HG03039 (cell line): ENCODE measurements around the gene CRYBG1.
A peak's percentile ranks its signal among the peaks of the same experiment; 100 is the strongest.

ENCODE experiments used
- ATAC-seq: cut with Tn5 transposase; IDR thresholded peaks from one replicate; pipeline ENCODE4 v1.9.1; 2021; ENCODE audit warnings: mild to moderate bottlenecking, moderate library complexity; ENCODE audit not compliant: unreplicated experiment

The CRYBG1 gene, protein sequence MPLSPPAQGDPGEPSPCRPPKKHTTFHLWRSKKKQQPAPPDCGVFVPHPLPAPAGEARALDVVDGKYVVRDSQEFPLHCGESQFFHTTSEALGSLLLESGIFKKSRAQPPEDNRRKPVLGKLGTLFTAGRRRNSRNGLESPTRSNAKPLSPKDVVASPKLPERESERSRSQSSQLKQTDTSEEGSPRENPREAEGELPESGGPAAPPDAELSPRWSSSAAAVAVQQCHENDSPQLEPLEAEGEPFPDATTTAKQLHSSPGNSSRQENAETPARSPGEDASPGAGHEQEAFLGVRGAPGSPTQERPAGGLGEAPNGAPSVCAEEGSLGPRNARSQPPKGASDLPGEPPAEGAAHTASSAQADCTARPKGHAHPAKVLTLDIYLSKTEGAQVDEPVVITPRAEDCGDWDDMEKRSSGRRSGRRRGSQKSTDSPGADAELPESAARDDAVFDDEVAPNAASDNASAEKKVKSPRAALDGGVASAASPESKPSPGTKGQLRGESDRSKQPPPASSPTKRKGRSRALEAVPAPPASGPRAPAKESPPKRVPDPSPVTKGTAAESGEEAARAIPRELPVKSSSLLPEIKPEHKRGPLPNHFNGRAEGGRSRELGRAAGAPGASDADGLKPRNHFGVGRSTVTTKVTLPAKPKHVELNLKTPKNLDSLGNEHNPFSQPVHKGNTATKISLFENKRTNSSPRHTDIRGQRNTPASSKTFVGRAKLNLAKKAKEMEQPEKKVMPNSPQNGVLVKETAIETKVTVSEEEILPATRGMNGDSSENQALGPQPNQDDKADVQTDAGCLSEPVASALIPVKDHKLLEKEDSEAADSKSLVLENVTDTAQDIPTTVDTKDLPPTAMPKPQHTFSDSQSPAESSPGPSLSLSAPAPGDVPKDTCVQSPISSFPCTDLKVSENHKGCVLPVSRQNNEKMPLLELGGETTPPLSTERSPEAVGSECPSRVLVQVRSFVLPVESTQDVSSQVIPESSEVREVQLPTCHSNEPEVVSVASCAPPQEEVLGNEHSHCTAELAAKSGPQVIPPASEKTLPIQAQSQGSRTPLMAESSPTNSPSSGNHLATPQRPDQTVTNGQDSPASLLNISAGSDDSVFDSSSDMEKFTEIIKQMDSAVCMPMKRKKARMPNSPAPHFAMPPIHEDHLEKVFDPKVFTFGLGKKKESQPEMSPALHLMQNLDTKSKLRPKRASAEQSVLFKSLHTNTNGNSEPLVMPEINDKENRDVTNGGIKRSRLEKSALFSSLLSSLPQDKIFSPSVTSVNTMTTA (N-terminal part only)

DNA sequence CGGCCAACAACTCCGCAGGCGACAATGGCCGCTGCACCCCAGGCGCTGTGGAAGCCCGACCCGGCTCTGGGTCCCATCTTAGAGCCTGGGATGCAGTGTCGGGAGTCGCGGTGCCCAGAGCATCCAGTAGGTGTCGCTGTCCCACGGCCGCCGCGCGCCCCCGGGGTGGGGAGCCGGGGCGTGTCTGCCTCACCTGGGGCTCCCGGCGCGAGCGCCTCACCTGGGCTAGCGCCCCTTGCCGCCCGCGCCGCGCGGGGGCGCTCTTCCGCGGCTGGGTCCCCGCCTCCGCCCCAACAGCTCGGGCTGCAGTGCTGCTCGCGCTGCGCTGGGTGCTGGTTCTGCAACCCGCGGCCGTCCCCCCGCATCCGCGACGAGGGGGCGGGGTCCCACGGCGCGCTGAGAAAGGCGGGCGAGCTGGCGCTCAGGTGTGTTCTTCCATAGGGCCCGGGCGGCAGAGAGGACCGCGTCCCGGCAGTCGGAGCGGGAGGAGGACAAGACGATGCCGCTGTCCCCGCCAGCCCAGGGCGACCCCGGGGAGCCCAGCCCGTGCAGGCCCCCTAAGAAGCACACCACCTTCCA is at the start of gene CRYBG1:
Gene CRYBG1, plus strand, starts transcription at position 308 of the 579 bp plus-strand sequence. Its CDS starts 192 bp downstream, at position 500.
- peak; percentile 71 for ATAC-seq

DNA sequence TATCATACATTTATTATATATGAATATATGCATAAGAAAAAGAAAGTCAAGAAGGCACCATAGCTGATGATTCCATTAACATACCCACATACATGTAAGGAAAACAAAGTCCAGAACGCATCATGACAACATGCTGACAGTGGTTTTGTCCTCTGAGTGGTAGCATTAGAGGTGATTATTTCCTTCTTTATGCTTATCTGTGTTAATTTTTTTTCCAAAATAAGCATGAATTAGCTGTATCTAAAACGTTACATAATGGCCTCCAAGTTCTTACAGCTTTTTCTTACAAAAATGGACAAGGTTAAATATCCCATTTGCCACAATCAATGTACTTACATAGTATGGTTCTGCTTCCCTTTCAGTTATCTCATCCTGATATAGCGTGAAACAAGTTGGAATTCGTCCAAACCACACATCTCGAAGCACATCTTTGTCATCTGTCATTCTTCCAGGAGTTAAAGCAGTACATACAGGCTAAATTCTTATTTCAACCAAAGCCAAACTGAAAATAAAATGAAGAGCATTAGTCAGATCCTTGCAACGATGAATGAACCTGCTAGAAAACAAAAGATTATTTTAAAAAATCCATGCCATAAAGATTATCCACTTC is 44.6 kb upstream of the CRYBG1 start:
- ATAC-seq = no peak

DNA sequence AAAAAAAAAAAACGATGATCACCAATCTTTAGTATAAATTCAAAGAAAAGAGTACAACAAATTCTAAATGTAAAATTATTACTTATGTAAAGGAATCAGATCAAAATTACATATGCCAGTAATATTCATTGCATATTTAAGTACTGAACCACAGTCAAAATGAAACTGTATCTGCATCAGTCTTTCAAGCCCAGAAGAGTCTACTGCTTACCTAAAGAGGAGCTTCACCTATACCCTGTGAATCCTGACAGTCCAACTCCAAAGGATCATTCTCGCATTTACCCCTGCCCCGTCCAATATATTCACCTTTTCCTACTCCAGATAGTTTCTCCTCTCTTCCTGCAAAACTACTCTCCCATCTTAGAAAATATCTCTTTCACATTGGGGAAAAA is 44.1 kb upstream of the CRYBG1 start:
- no peak for ATAC-seq

DNA sequence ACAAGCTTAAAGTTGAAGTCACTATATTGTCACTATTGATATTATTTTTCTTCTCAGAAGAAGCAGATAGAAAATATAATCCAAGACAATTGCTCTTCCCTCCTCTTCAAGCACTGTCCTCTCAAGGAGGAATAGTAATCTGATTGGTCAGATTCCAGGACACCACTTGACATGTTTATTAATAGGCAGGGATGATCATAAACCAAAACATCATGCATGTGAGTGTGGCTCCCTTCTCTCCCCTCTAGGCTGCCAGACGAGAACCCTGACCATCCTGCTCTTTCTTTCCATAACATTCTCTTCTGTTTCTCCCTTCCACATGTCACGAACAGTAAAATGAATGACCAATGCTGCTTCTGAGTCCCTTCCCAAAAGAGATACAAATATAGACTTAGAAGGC is 42.5 kb upstream of the CRYBG1 start:
- ATAC-seq = no peak

DNA sequence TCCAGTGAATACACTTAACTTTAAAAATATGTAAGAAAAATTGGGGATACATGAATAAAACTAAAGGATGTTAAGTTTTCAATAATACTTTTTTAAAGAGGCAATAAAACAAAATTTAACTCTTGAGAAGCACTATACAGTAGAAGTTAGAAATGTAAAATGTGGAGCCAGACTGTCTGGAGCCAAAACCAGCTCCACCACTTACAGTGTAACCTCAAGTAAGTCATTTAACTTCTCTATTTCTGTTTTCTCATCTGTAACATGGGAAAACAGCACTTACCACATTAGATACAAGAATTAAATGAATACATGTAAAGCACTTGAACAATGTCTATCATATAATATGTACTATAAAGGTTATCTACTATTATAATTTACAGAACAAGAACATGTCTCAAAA is 41.7 kb upstream of the CRYBG1 start:
- ATAC-seq = no peak

DNA sequence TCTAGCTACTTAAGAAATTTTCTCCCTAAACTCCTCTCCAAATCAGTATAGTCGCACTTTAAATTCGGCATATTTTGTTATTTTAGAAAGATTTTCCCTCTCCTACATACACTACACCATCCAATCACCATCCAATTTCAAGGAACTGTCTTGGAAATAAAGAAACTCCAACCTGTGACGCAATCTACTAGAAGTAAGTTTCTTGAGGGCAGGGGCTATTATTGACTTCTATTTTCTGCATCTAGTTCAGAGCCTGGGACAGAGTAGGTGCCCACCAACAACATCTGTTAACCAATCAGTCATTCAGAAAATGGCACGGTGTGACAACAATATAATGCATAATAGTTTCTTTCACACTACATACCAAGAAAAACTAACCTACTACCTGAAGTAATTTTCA is 38.6 kb upstream of the CRYBG1 start:
- ATAC-seq = no peak

DNA sequence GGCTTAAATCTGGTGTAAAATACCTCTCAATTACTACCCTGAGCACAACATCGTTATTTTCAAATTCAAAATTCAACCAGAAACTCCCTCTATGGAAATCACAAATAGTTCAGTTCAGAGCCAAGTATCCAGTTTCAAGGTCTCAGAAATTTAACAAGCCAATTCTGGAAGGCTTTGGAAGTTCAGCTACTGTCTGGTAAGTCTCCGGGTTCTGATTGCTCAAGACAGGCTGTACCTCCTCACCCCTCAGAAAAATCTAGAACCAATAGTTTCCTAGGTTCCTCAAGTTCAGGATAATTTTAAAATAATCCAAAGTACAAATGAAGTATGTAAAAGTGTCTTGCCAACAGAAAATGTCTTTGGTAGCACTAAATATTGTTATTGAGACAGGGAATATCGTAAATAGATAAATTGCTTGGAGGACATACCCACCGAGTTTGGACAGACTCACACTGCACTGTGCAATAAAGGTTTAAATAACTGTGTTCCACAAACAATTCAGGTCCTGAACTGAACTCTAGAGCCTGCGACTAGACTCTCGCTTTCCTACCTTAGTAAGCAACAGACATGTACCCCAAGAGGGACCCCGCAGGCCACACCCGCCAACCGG is 35.7 kb upstream of the CRYBG1 start:
- no peak for ATAC-seq

DNA sequence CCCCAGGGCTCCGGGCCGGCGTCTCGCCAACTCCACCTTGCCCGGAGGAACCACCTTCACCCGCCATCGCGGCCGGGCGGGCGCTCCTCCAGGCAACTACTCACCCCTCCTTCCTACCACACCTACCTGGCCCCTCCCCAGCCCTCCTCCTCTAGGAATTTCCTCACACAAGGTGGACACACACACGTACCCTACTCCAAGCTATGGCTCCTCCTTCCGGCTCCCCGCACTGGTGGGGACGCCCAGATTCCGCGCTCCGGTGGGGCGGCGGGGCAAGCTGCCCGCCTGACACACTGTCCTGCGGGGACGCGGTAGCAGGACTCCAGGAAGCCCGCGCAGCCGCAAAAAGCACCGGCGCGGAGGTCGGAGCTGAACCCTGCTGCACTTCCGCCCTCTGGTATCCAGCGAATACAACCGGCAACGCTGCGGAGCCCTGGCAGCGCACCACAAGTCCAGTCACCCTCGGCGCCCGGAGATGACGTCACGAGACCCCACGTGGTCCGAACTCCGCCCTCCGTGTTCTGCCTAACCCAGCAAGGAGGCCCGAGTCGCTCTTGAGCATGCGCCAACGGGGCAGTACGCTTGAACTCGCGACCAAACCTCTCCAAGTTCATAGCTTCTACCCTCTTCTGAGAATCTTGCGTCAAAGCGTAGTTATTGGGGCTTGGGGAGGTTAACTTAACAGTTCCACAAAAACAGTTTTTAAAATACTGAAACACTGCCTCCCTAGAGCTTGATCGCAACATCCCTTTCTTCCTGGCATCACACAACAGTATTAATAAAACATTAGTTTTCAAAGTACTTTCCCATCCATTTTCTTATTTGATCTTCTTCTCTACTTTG is 35.0 kb upstream of the CRYBG1 start, which contains the start of gene ATG5:
Gene ATG5, minus strand, starts transcription at position 425 of the 843 bp plus-strand sequence. CDS start 9,552 bp downstream, outside the sequence.
- ATAC-seq = peak; percentile 94

DNA sequence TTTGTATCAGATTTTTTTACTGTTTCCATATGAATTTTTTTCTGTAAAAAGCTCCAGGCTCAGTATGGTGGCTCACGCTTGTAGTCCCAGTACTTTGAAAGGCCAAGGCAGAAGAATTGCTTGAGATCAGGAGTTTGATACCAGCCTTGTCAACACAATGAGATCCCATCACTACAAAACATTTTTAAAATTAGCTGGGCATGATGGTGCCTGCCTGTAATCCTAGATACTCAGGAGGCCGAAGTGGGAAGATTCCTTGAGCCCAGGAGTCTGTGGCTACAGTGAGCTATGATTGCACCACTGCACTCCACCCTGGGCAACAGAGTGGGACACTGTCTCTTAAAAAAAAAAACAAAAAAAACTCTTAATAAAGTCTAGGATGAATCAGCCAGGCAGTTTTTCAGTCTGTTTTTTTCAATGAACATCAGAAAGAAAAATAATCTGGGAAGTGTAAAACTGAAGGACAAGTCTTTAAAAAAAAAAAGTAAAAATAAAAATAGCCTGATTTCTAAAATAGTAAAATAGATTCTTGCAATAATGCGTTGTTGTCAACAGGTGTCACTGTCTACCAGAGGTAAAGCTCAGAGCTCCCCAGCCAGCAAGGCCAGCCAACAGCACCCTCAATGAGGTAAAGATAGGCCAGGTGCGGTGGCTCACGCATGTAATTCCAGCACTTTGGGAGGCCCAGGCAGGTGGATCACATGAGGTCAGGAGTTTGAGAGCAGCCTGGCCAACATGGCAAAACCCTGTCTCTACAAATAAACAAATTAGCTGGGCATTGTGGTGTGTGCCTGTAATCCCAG is 25.7 kb upstream of the CRYBG1 start:
- ATAC-seq = no peak

DNA sequence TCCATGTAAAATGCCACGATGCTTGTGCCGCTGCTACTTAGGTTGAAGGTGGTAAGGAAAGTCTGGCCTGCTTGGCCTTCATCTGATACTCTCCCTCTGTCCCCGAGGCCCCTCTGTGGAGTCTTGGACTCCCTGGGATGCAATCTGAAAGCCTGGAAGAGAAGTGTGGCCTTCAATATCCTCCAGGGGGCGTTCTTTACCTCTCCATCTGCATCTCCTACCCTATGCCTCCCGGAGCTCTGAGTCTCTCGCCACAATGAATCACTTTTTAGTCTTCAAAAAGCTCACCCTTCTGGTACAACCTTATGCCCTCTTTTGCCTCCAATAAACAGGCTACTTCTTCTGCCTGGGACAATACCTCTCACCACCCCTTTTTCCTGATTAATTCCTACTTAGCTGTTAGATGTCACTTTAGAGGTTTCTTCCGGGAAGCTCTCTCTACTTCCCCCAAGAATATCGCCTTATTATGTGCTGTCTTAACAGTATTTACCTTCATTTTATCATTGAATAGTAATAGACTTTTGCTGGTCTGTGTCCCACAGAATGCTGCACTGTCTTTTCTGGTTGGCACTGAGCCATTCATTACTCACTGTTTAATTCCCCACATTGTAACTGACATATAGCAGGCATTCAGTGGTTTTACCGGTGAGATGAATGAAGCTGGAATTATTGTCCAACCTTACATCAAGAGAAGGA is 21.0 kb upstream of the CRYBG1 start:
- ATAC-seq = no peak

DNA sequence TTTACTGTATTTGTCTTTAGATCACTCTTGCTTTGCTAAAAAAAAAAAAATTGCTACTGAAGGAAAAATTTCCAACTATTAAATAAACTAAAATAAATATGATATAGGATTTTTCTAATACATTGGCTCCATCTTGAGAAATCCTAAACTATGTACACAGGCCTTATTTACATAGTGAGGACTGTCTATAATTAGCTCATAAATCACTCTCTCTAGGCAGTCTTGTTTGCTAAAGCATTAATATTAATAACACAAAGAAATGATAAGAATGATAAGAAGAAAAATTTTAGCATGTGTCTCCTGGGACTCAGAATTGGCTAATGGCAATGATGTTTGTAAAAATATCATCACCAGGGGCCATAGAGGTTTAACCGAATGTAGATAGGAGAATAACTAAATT is 13.3 kb upstream of the CRYBG1 start:
- no peak for ATAC-seq

DNA sequence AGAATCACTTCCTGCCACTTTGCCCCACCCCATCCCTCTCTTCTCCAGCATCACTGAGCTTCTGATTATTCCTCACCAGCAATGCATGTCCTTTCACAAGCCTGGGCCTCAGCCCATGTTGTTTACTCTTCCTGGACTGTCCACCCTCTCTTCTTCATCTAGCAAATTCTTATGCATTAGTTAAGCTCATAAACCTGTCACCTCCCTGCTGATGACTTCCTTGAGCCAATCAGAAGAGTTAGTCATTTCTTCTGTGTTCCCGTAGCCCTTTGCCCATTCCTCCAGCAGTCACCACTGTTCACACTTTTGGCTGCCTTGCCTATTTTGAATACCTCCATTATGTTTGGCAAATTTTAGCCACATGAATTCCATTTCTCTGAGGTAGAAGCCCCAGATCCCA is 4.1 kb upstream of the CRYBG1 start:
- no peak for ATAC-seq

DNA sequence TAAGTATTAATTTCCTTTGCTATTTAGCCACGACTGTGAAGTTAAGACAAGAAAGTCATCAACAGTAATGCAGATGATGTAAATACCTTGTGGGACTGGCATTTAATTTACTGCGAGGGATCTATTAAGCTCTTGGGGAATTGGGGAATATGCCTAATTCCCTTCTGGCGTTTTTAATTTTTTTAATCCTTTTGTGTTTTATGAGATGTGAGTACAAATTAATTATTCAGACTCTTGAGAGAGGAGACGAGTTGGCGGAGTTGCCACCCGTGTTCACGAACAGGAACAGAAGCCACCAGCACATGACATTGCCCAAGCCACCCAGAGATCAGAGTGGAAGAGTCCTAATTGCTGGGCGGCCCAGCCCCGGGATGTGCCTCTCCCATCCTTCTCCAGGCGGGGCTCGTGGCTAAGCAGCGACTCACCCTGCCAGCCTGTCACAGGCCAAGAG is 533 bp upstream of the CRYBG1 start:
- no peak for ATAC-seq

DNA sequence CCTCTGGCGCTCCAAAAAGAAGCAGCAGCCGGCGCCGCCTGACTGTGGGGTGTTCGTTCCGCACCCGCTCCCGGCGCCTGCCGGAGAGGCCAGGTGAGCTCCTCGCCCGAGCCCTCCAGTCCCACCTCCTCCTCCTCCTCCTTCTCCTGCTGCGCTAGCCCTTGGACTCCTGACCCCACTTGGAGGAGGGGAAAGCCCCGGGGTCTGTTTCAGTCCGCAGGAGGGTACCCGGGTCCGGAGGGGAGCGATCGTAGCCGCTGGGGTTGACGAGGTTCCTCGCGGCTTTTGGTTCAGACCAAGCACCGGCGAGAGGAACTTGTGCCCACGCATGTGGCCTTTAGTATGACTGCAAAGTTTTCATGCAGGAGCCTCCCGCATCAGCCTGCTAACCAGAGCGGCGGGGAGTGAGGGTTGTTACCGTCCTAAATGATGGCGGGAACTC is 493 bp downstream of the CRYBG1 start:
- ATAC-seq = peak; percentile 27

DNA sequence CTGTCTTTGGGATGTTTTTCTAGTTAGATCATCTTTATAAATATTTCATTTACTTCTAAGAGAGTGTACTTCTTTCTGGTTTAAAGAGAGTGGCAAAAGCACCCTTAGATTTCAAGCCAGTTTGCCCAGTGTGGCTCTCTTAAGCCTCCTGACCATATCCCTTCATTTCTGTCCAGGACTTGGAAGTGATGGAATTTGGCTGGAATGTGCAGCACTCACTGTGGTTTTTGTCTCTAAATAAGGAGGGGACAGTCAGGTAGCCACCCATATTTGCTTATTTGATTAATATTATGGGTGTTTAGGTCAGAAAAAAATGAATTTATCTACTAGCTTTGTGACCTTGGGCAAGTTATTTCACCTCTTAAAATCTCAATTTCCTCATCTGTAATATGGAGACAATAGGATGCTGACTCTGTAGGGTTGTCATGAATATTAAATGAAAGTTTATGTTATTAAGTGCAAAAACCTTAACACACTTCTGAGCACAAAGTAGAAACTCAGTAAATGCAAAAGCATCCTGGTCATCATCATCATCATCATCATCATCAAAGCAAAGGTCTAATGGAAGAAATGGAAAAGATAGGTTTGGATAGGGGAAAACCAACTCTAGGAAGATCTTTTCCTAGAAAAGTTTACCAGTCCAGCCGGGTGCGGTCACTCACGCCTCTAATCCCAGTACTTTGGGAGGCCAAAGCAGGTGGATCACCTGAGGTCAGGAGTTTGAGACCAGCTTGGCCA is 3.1 kb downstream of the CRYBG1 start:
- ATAC-seq = no peak

DNA sequence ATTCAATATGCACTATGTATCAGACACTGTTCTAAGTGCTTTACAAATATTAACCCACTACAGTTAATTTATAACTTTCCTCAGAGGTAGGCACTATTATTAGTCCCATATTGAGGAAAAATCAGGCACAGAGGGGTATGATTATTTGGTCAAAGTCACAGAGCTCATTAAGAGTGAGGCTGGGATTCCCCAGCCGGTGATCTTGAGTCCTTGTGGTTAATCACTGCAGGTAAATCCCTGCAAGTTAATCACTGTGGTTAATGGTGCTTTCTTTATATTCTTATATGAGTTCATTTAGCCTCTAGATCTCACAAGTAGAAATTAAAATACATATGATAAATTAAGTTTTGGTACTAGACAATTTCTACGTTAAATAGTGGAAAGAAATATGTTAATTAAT is 9.2 kb downstream of the CRYBG1 start:
- no peak for ATAC-seq

DNA sequence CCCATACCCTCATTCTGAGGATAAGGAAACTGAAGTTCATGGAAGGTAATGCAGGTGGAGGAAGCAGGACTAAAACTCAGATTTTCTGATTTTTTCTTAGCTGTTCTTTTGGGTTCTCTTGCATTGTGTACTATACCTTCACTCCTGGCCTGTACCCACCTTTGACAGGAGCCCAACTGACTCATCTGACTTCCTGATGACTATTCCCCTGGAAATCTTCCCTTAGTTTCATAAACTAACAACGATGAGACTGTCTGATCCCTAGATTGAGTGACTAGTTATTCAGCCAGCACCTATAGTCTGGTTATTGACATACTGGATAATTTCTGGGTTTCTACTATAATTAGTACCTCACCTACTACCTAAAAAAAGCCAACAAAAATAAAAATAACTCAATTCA is 10.1 kb downstream of the CRYBG1 start:
- ATAC-seq = no peak
